ENCODE results near the gene CACNA2D3.

GRCh38 chr3:54962200-54962599 lies 839.8 kb downstream of the CACNA2D3 start:
- no peak for TF ChIP-seq EZH2 (IDR thresholded peaks at IDR 0.05)
- no peak for TF ChIP-seq POLR2AphosphoS5 (IDR thresholded peaks at IDR 0.05; ENCODE audit: borderline replicate concordance, low read depth, low read length)
